Osteoblast (primary cell): ENCODE results near the gene SPG7. TPM values are rescaled to one million over a fixed set of nuclear protein-coding genes. Genes with fewer than 3 reads are reported as not detected.

Experiments used
- DNase-seq: peaks from one replicate; pipeline ENCODE4 v3.0.0; 2011; ENCODE audit warnings: low spot score, mixed read lengths; ENCODE audit not compliant: insufficient read length; ENCODE audit errors: missing footprints
- H2AFZ ChIP-seq: 2 replicates; pipeline ENCODE4 v1.6.0; 2011; ENCODE audit warnings: mild to moderate bottlenecking, low read length
- H3K27ac ChIP-seq: 2 replicates; pipeline ENCODE4 v1.5.1; 2011; ENCODE audit warnings: mild to moderate bottlenecking, low read depth, low read length, moderate library complexity
- H3K27me3 ChIP-seq: 2 replicates; pipeline ENCODE4 v1.6.0; 2012; ENCODE audit warnings: mild to moderate bottlenecking, control low read depth, inconsistent platforms, low read length, moderate library complexity; ENCODE audit not compliant: insufficient read depth
- H3K36me3 ChIP-seq: 2 replicates; pipeline ENCODE4 v1.5.1; 2011; ENCODE audit warnings: mild to moderate bottlenecking, low read length, control low read depth, moderate library complexity; ENCODE audit not compliant: insufficient read depth
- H3K4me1 ChIP-seq: 2 replicates; pipeline ENCODE4 v1.5.1; 2011; ENCODE audit warnings: mild to moderate bottlenecking, low read length, control low read depth, moderate library complexity; ENCODE audit not compliant: insufficient read depth
- H3K4me2 ChIP-seq: 2 replicates; pipeline ENCODE4 v1.6.0; 2011; ENCODE audit warnings: mild to moderate bottlenecking, low read length; ENCODE audit not compliant: insufficient read depth
- H3K4me3 ChIP-seq: fragments of 200-600 bp; sonication (generic); 3 replicates; pipeline ENCODE4 v1.5.1; 2012; ENCODE audit warnings: mild to moderate bottlenecking, low read length, inconsistent platforms; ENCODE audit not compliant: insufficient read depth
- H3K79me2 ChIP-seq: 2 replicates; pipeline ENCODE4 v1.6.0; 2012; ENCODE audit warnings: mild to moderate bottlenecking, low read length, control low read depth, inconsistent platforms; ENCODE audit not compliant: insufficient read depth
- H3K9me3 ChIP-seq: 2 replicates; pipeline ENCODE4 v1.5.1; 2011; ENCODE audit warnings: low read depth, low read length, control low read depth
- H4K20me1 ChIP-seq: 2 replicates; pipeline ENCODE4 v1.6.0; 2012; ENCODE audit warnings: mild to moderate bottlenecking, low read length, control low read depth; ENCODE audit not compliant: insufficient read depth
- CTCF ChIP-seq: IDR thresholded peaks from 2 replicates; pipeline ENCODE4 v1.5.1; 2011; ENCODE audit warnings: mild to moderate bottlenecking, low read depth, low read length, moderate library complexity; ENCODE audit errors: extremely low read depth
- total RNA-seq: library from RNA; depleted of rRNA; stranded (reverse); fragments of >200 nt; gene quantifications from 2 replicates; pipeline ENCODE4 v1.2.3, GENCODE V29; 2012

The SPG7 gene
- total RNA-seq, 1 donor = 85.8 TPM

GRCh38 chr16:89476811-89477261, 31.4 kb upstream of the SPG7 start:
- H3K4me1 ChIP-seq = peaks cover 26% of the 10 kb centered on the region
- H3K4me3 ChIP-seq = no peak overlapping the region
- H2AFZ ChIP-seq = no peak overlapping the region
- H3K36me3 ChIP-seq = no peaks in the 10 kb centered on the region
- no peak overlapping the region for H3K27ac ChIP-seq
- H3K79me2 ChIP-seq = peaks cover 100% of the 10 kb centered on the region
- peaks cover 84% of the 10 kb centered on the region for H4K20me1 ChIP-seq
- no peak overlapping the region for H3K4me2 ChIP-seq
- TF ChIP-seq CTCF = no peak
- no peaks in the 10 kb centered on the region for H3K27me3 ChIP-seq
- no peak for DNase-seq
- no peaks in the 10 kb centered on the region for H3K9me3 ChIP-seq

- Histone ChIP-seq H3K27ac (peak overlapping the region; percentile 79), H4K20me1 (peaks cover 82% of the 10 kb centered on the region), H3K9me3 (no peaks in the 10 kb centered on the region), H3K79me2 (peaks cover 100% of the 10 kb centered on the region), H3K36me3 (no peaks in the 10 kb centered on the region), H3K4me2 (peak overlapping the region; percentile 58), H3K27me3 (no peaks in the 10 kb centered on the region), H3K4me1 (peaks cover 30% of the 10 kb centered on the region), H3K4me3 (no peak overlapping the region), H2AFZ (no peak overlapping the region)
- peak; percentile 87 for DNase-seq
- TF ChIP-seq CTCF = no peak
These were observed 29.5 kb upstream of the SPG7 start for GRCh38 chr16:89478576-89479221.

- TF ChIP-seq CTCF = no peak
- Histone ChIP-seq H3K4me2 (no peak overlapping the region), H4K20me1 (peaks cover 83% of the 10 kb centered on the region)
These were observed 26.7 kb upstream of the SPG7 start for GRCh38 chr16:89481356-89481955.

GRCh38 chr16:89482150-89482816, 25.9 kb upstream of the SPG7 start:
- Histone ChIP-seq H3K4me2 (peak overlapping the region; percentile 1), H3K36me3 (peaks cover 2% of the 10 kb centered on the region), H3K9me3 (no peaks in the 10 kb centered on the region), H4K20me1 (peaks cover 82% of the 10 kb centered on the region), H3K4me1 (peaks cover 49% of the 10 kb centered on the region), H3K4me3 (no peak overlapping the region), H3K27me3 (no peaks in the 10 kb centered on the region), H2AFZ (no peak overlapping the region), H3K27ac (peak overlapping the region; percentile 24), H3K79me2 (peaks cover 100% of the 10 kb centered on the region)
- TF ChIP-seq CTCF = no peak
- DNase-seq = no peak

More at GRCh38 chr16:89481356-89481955, 26.7 kb upstream of the SPG7 start:
- Histone ChIP-seq H3K36me3 (no peaks in the 10 kb centered on the region), H2AFZ (no peak overlapping the region), H3K27ac (no peak overlapping the region), H3K27me3 (no peaks in the 10 kb centered on the region), H3K4me3 (no peak overlapping the region), H3K4me1 (peaks cover 47% of the 10 kb centered on the region), H3K9me3 (no peaks in the 10 kb centered on the region), H3K79me2 (peaks cover 100% of the 10 kb centered on the region)
- no peak for DNase-seq
